H1 (cell line): ENCODE results near the gene TNFRSF18. TPM values are rescaled to one million over a fixed set of nuclear protein-coding genes. Genes with fewer than 3 reads are reported as not detected.
A peak's percentile ranks its signal among the peaks of the same experiment; 100 is the strongest.

Source experiments
- CTCF ChIA-PET: fragments of 300-600 bp; sonication (Branson Sonifier 250); formaldehyde crosslinking; loops from one replicate; lab custom pipeline; 2021; ENCODE audit not compliant: partially characterized antibody; lab: Charles Lee
- POLR2A ChIA-PET: fragments of 300-600 bp; sonication (Branson Sonifier 250); formaldehyde crosslinking; loops from one replicate; lab custom pipeline; 2021; ENCODE audit warnings: inconsistent platforms; ENCODE audit not compliant: partially characterized antibody; lab: Charles Lee
- DNase-seq, 2 experiments: peaks; one replicate each; pipeline versions ENCODE4 v3.0.0 to v3.0.0-alpha.2; 2010 to 2022; ENCODE audit warnings: low spot score in 2 of 2, low read depth in 1 of 2, mixed read lengths in 1 of 2
- FAIRE-seq: peaks from 2 replicates; lab custom pipeline; 2011; peaks lifted over from hg19 to GRCh38; lab: Jason Lieb, UNC
- H2AFZ ChIP-seq: 2 replicates; pipeline ENCODE4 v1.8.1; 2012; ENCODE audit warnings: low read length, inconsistent platforms
- H2AK5ac ChIP-seq: 2 replicates; pipeline ENCODE4 v1.6.1; 2013; ENCODE audit warnings: low read depth, low read length
- H2BK120ac ChIP-seq: replicated peaks from 2 replicates; pipeline ENCODE3; 2013; ENCODE audit warnings: low read depth, low read length, inconsistent platforms
- H2BK12ac ChIP-seq: 2 replicates; pipeline ENCODE4 v1.6.1; 2013; ENCODE audit warnings: low read depth, low read length
- H2BK15ac ChIP-seq: 2 replicates; pipeline ENCODE4 v1.6.1; 2013; ENCODE audit warnings: low read length
- H2BK20ac ChIP-seq: 2 replicates; pipeline ENCODE4 v1.6.1; 2013; ENCODE audit warnings: low read length
- H2BK5ac ChIP-seq: 2 replicates; pipeline ENCODE4 v1.6.1; 2013; ENCODE audit warnings: low read depth, low read length
- H3K14ac ChIP-seq: 2 replicates; pipeline ENCODE4 v1.6.1; 2013; ENCODE audit warnings: inconsistent platforms; ENCODE audit not compliant: insufficient read length
- H3K18ac ChIP-seq: 2 replicates; pipeline ENCODE4 v1.6.1; 2013; ENCODE audit warnings: low read length; ENCODE audit errors: extremely low read depth
- H3K23ac ChIP-seq: 2 replicates; pipeline ENCODE4 v1.6.1; 2013; ENCODE audit warnings: inconsistent platforms; ENCODE audit not compliant: insufficient read length
- H3K23me2 ChIP-seq: 2 replicates; pipeline ENCODE4 v1.6.1; 2013; ENCODE audit warnings: low read depth, low read length
- H3K27ac ChIP-seq: 2 replicates; pipeline ENCODE4 v1.6.1; 2011; ENCODE audit warnings: low read depth, low read length, inconsistent platforms
- H3K27me3 ChIP-seq, 4 experiments: replicated peaks in 1 of 4; 1 replicate in 1 of 4; 2 replicates in 3 of 4; pipeline versions ENCODE4 v1.6.1 to v1.8.1; 2011 to 2013; ENCODE audit warnings: low read length in 3 of 4, mild to moderate bottlenecking in 3 of 4, inconsistent platforms in 2 of 4, mixed read lengths in 2 of 4, moderate library complexity in 1 of 4; ENCODE audit not compliant: control insufficient read depth in 3 of 4, insufficient read depth in 3 of 4; ENCODE audit errors: extremely low read depth in 1 of 4
- H3K36me3 ChIP-seq, 4 experiments: 2 replicates each; pipeline versions ENCODE4 v1.6.1 to v1.8.1; 2011 to 2013; ENCODE audit warnings: mild to moderate bottlenecking in 4 of 4, low read length in 3 of 4, moderate library complexity in 2 of 4, control low read depth in 1 of 4, inconsistent platforms in 1 of 4; ENCODE audit not compliant: insufficient read depth in 4 of 4, control insufficient read depth in 2 of 4
- H3K4ac ChIP-seq: replicated peaks from 2 replicates; pipeline ENCODE3; 2013; ENCODE audit warnings: low read length, low read depth, mixed read lengths, inconsistent platforms; ENCODE audit not compliant: insufficient read length
- H3K4me1 ChIP-seq, 4 experiments: replicated peaks in 1 of 4; 1 replicate in 1 of 4; 2 replicates in 3 of 4; pipeline versions ENCODE4 v1.6.1 to v1.8.1; 2011 to 2013; ENCODE audit warnings: low read length in 3 of 4, inconsistent platforms in 2 of 4, mixed read lengths in 1 of 4; ENCODE audit not compliant: insufficient read depth in 4 of 4, control insufficient read depth in 3 of 4
- H3K4me2 ChIP-seq, 2 experiments: 2 replicates each; pipeline versions ENCODE4 v1.6.1 to v1.8.1; 2011 to 2013; ENCODE audit warnings: low read depth in 2 of 2, low read length in 2 of 2, control low read depth in 1 of 2, inconsistent platforms in 1 of 2, mild to moderate bottlenecking in 1 of 2; ENCODE audit not compliant: insufficient read depth in 1 of 2
- H3K4me3 ChIP-seq, 4 experiments: fragments of 200-600, 300-600 bp in 1 of 4; sonication (generic), shearing (Covaris generic), sonication (Bioruptor Twin) in 1 of 4; 2 replicates each; pipeline versions ENCODE4 v1.5.1 to v1.8.1; 2011 to 2016; ENCODE audit warnings: low read length in 4 of 4, low read depth in 3 of 4, control low read depth in 2 of 4, inconsistent platforms in 2 of 4, mild to moderate bottlenecking in 2 of 4, mixed read lengths in 1 of 4, moderate library complexity in 1 of 4; ENCODE audit not compliant: insufficient read depth in 2 of 4; ENCODE audit errors: extremely low read depth in 1 of 4
- H3K56ac ChIP-seq: replicated peaks from 2 replicates; pipeline ENCODE3; 2013; ENCODE audit warnings: low read depth, mild to moderate bottlenecking, mixed read lengths, low read length, inconsistent platforms; ENCODE audit not compliant: insufficient read length
- H3K79me1 ChIP-seq: 2 replicates; pipeline ENCODE4 v1.6.1; 2013; ENCODE audit warnings: low read depth, low read length, control low read depth
- H3K79me2 ChIP-seq, 2 experiments: 2 replicates each; pipeline versions ENCODE4 v1.6.1 to v1.8.1; 2012 to 2013; ENCODE audit warnings: low read length in 2 of 2, mild to moderate bottlenecking in 2 of 2, inconsistent platforms in 1 of 2; ENCODE audit not compliant: insufficient read depth in 2 of 2, control insufficient read depth in 1 of 2
- H3K9ac ChIP-seq, 4 experiments: replicated peaks in 1 of 4; 1 replicate in 1 of 4; 2 replicates in 3 of 4; pipeline versions ENCODE4 v1.6.1 to v1.8.1; 2011 to 2013; ENCODE audit warnings: low read depth in 3 of 4, low read length in 3 of 4, control low read depth in 2 of 4, mild to moderate bottlenecking in 2 of 4, moderate library complexity in 2 of 4, inconsistent platforms in 1 of 4; ENCODE audit errors: extremely low read depth in 1 of 4
- H3K9me3 ChIP-seq, 2 experiments: 2 replicates each; pipeline versions ENCODE4 v1.6.1 to v1.8.1; 2012 to 2013; ENCODE audit warnings: mild to moderate bottlenecking in 2 of 2, moderate library complexity in 2 of 2, control low read depth in 1 of 2, inconsistent platforms in 1 of 2, low read depth in 1 of 2, low read length in 1 of 2, mixed read lengths in 1 of 2; ENCODE audit not compliant: insufficient read depth in 2 of 2
- H4K20me1 ChIP-seq, 2 experiments: replicated peaks in 1 of 2; 2 replicates each; pipeline versions ENCODE3 to v1.8.1; 2011 to 2013; ENCODE audit warnings: inconsistent platforms in 2 of 2, low read length in 2 of 2, mild to moderate bottlenecking in 1 of 2; ENCODE audit not compliant: insufficient read depth in 2 of 2, control insufficient read depth in 1 of 2
- H4K5ac ChIP-seq: 2 replicates; pipeline ENCODE4 v1.6.1; 2013; ENCODE audit warnings: low read length, low read depth, mixed read lengths, inconsistent platforms; ENCODE audit not compliant: insufficient read length
- H4K8ac ChIP-seq: 2 replicates; pipeline ENCODE4 v1.8.0; 2013; ENCODE audit warnings: mild to moderate bottlenecking, moderate library complexity, low read length, inconsistent platforms; ENCODE audit not compliant: insufficient read depth; ENCODE audit errors: extremely low read depth
- H4K91ac ChIP-seq: replicated peaks from 2 replicates; pipeline ENCODE3; 2013; ENCODE audit warnings: low read length, mixed read lengths, inconsistent platforms; ENCODE audit not compliant: insufficient read length
- SUZ12 ChIP-seq: fragments of 200-600 bp; sonication (generic); IDR thresholded peaks from 2 replicates; pipeline ENCODE4 v1.6.1; 2012; ENCODE audit warnings: mild to moderate bottlenecking, inconsistent platforms, low read length, moderate library complexity, mixed read lengths
- WGBS, 2 experiments: shearing (Covaris generic) in 1 of 2; methylation state at CpG; one replicate each; pipeline versions ENCODE4 v1.1.6 to v1.1.7; 2013 to 2015; ENCODE audit warnings: low lambda C conversion rate in 2 of 2, mixed read lengths in 2 of 2, inconsistent platforms in 1 of 2, low coverage in 1 of 2, missing lambda C conversion rate in 1 of 2; ENCODE audit not compliant: insufficient replicate concordance in 2 of 2, insufficient coverage in 1 of 2, insufficient read length in 1 of 2; ENCODE audit errors: extremely low coverage in 1 of 2, missing lambda C conversion rate in 1 of 2; 5-methylcytosine and 5-hydroxymethylcytosine counted together
- polyA plus RNA-seq, 7 experiments: library from polyadenylated mRNA; depleted of rRNA in 3 of 7; stranded (reverse) in 5 of 7; unstranded in 2 of 7; fragments of >200 nt in 5 of 7; fragments of 200-250 nt in 2 of 7; gene quantifications; 1 replicate in 5 of 7; 2 replicates in 1 of 7; 4 replicates in 1 of 7; pipeline versions ENCODE4 v1.2.1 to v1.2.3, GENCODE V29; 2011 to 2013; ENCODE audit warnings: missing spikeins in 2 of 7, mixed read lengths in 2 of 7
- total RNA-seq: library from RNA; stranded (reverse); fragmentation: NEBNext Ultra II Directional; extraction: Animal tissue kit (Norgen Biotek cat#: 25700); gene quantifications from 2 replicates; pipeline ENCODE4 v1.2.1, GENCODE V29; 2021
- TF ChIP-seq, protein P1 (sequence below), 3 experiments: IDR thresholded peaks; 1 replicate in 2 of 3; 2 replicates in 1 of 3; pipeline versions ENCODE4 v1.5.1 to v1.6.1; 2011; ENCODE audit warnings: low read length in 3 of 3, mild to moderate bottlenecking in 3 of 3, inconsistent platforms in 2 of 3, low read depth in 1 of 3, moderate library complexity in 1 of 3; ENCODE audit not compliant: insufficient read depth in 1 of 3; ENCODE audit errors: control extremely low read depth in 1 of 3

Gene TNFRSF18
- total and polyA plus RNA-seq, 2 of the 8 experiments (the other 6 are each of a cell fraction or from before 2014, with no cell fraction given), result 1.5 to 2.5 TPM

DNA sequence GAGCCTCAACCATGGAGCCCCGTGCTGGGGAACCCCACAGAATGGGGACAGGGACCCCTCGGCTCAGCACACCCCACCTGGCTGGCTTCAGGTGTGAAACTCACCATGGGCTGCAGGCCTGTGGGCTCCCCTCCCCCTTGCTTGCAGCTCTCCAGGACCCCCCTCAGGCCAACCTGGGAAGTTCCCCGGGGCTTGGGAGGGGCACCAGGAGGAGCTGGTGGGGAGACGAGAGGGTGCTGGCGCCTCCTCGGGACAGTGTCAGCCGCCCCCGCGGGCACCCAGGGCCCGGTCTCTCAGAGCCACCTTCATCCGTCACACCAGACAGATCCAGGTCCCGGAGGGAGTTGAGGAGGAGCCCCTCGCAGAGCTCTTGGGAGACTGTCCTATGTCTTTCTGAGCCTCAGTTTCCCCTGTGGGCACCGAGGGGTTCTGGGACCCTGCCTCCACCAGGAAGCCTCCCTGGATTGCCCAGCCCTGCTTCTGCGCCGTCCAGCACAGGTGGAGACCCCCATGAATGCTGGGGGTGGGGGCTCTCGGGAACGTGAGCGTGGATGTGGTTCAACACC lies 657 bp upstream of the TNFRSF18 start:
- DNase-seq (no peak), FAIRE-seq (no peak)
- Histone ChIP-seq H2BK5ac (no peak overlapping the region), H3K36me3 (no peaks in the 10 kb centered on the region), H3K79me2 (no peaks in the 10 kb centered on the region), H3K27me3 (peaks cover 0 to 19% (median 15%) of the 10 kb centered on the region in 4 experiments; a peak in 6 of 7 replicates), H3K14ac (no peak overlapping the region), H3K9ac (no peak overlapping the region), H2AFZ (no peak overlapping the region), H2BK20ac (no peak overlapping the region), H4K91ac (no peak overlapping the region), H2BK15ac (no peak overlapping the region), H3K23ac (no peak overlapping the region), H3K4me1 (peaks cover 0 to 13% (median 5%) of the 10 kb centered on the region in 4 experiments; a peak in 6 of 7 replicates), H3K4ac (no peak overlapping the region), H3K23me2 (peaks cover 8% of the 10 kb centered on the region; the same call in 1 of the 2 replicates), H3K18ac (no peak overlapping the region), H3K56ac (no peak overlapping the region), H3K79me1 (no peaks in the 10 kb centered on the region), H3K27ac (no peak overlapping the region), H3K4me3 (peak overlapping the region in 1 of 4 experiments; percentile 58; a peak in 3 of 8 replicates), H4K8ac (no peak overlapping the region; the same call in 1 of the 2 replicates), H2BK120ac (no peak overlapping the region), H2AK5ac (no peak overlapping the region), H4K5ac (no peak overlapping the region), H3K4me2 (peak overlapping the region; percentile 67 to 92), H4K20me1 (no peaks in the 10 kb centered on the region), H2BK12ac (no peak overlapping the region), H3K9me3 (no peaks in the 10 kb centered on the region)
- POLR2A ChIA-PET, result interaction anchor here (0.9 kb wide), 1 partner anchor 162 kb away, joined by 4 read pairs; no protein-coding TSS in a partner anchor
- CTCF ChIA-PET, result interaction anchor here (0.8 to 1.9 kb wide), 10 partner anchors 12 to 145 kb away, joined by 3 to 6 read pairs (median 3); no protein-coding TSS in a partner anchor
- 98% methylated on average over 14 of the region's 19 CpGs; no CpG with 5 or more reads in 1 of the 2 experiments for WGBS, 2 experiments
- TF ChIP-seq, protein P1, sequence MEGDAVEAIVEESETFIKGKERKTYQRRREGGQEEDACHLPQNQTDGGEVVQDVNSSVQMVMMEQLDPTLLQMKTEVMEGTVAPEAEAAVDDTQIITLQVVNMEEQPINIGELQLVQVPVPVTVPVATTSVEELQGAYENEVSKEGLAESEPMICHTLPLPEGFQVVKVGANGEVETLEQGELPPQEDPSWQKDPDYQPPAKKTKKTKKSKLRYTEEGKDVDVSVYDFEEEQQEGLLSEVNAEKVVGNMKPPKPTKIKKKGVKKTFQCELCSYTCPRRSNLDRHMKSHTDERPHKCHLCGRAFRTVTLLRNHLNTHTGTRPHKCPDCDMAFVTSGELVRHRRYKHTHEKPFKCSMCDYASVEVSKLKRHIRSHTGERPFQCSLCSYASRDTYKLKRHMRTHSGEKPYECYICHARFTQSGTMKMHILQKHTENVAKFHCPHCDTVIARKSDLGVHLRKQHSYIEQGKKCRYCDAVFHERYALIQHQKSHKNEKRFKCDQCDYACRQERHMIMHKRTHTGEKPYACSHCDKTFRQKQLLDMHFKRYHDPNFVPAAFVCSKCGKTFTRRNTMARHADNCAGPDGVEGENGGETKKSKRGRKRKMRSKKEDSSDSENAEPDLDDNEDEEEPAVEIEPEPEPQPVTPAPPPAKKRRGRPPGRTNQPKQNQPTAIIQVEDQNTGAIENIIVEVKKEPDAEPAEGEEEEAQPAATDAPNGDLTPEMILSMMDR (IDR thresholded peaks at IDR 0.05; ENCODE audit: control extremely low read depth in 1 of 3, insufficient read depth in 1 of 3, low read depth in 1 of 3, low read length in 3 of 3), result peak in 2 of 3 experiments; percentile 9 to 11; a peak in 2 of 4 replicates
- no peak for TF ChIP-seq SUZ12
